T47D (cell line): ENCODE results near the gene CD83.

ENCODE experiments used
- DNase-seq, 2 experiments: peaks; one replicate each; pipeline versions ENCODE4 v3.0.0 to v3.0.0-alpha.2; 2011 to 2012; ENCODE audit warnings: low read depth in 1 of 2, low spot score in 1 of 2
- JUND ChIP-seq: IDR thresholded peaks from 2 replicates; pipeline ENCODE4 v1.6.1; 2012; ENCODE audit warnings: low read depth
- in situ Hi-C: cut with HindIII; loops from 2 replicates; pipeline ENCODE4 v1.10.0; 2016; ENCODE audit warnings: low sequenced_read_pairs, low pct_unique_long_range_greater_than_20kb

CD83 gene

GRCh38 chr6:14177413-14178082, 60.0 kb downstream of the CD83 start:
- no peak for DNase-seq
- no peak for TF ChIP-seq JUND
- in situ Hi-C loops: no loop called here

- no peak for DNase-seq
- no peak for TF ChIP-seq JUND
- in situ Hi-C loops: no loop called here
Measured at GRCh38 chr6:14178083-14178445, 60.5 kb downstream of the CD83 start.

GRCh38 chr6:14180609-14181008, 63.0 kb downstream of the CD83 start:
- in situ Hi-C loops: no loop called here
- no peak for TF ChIP-seq JUND
- DNase-seq: no peak

DNA sequence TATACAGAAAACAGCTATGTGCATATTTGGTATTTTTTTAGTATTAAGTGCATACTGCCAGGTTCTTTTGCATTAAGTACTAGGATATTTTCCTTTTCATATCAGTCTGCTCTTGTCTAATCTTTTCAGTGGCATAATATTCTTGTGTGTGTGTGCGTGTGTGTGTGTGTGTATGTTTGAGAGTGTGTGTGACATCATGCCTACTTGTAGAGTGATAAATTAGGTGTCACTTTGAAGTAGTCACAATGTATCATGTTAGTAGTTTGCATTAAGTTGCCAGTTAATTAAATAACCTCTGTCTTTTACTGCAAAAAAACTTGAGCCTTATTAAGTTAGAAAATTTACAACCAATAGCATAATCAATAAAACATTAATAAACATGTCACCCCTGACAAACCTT, 65.3 kb downstream of the CD83 start:
- in situ Hi-C loops: no loop called here
- no peak for TF ChIP-seq JUND
- no peak for DNase-seq
